Measurements from ENCODE around the gene ISM2. TPM values are rescaled to one million over a fixed set of nuclear protein-coding genes. Genes with fewer than 3 reads are reported as not detected.

Gene ISM2
- total and polyA plus RNA-seq, 2 of the 8 experiments (the other 6 are each of a cell fraction or from before 2014, with no cell fraction given) = 0.52 to 0.79 TPM

GRCh38 chr14:77547512-77548180 lies 49.0 kb upstream of the ISM2 start:
- TF ChIP-seq KDM1A (IDR thresholded peaks at IDR 0.05; ENCODE audit: borderline replicate concordance, low read length) = no peak
- TF ChIP-seq CTCF (IDR thresholded peaks at IDR 0.05; ENCODE audit: control extremely low read depth in 1 of 3, insufficient read depth in 1 of 3, low read depth in 1 of 3, low read length in 3 of 3) = peak in 2 of 3 experiments; percentile 10 to 35; a peak in 1 of 4 replicates
- H2BK120ac ChIP-seq (replicated peaks; ENCODE audit: low read depth, low read length) = no peak overlapping the region
- H2AFZ ChIP-seq (ENCODE audit: low read length) = no peak overlapping the region
- no peaks in the 10 kb centered on the region for H3K9me3 ChIP-seq (ENCODE audit: insufficient read depth in 2 of 2, low read depth in 1 of 2, low read length in 1 of 2)
- no peaks in the 10 kb centered on the region for H3K27me3 ChIP-seq (replicated peaks in 1 of 4; ENCODE audit: control insufficient read depth in 3 of 4, extremely low read depth in 1 of 4, insufficient read depth in 3 of 4, low read length in 3 of 4)
- no peak overlapping the region for H3K9ac ChIP-seq (replicated peaks in 1 of 4; ENCODE audit: extremely low read depth in 1 of 4, low read depth in 3 of 4, low read length in 3 of 4)
- no peaks in the 10 kb centered on the region; the same call in 1 of the 2 replicates for H3K23me2 ChIP-seq (ENCODE audit: low read depth, low read length)
- no peak overlapping the region for H2BK20ac ChIP-seq (ENCODE audit: low read length)
- FAIRE-seq = no peak
- H3K36me3 ChIP-seq (ENCODE audit: control insufficient read depth in 2 of 4, insufficient read depth in 4 of 4, low read length in 3 of 4) = peaks cover 4 to 27% (median 12%) of the 10 kb centered on the region in 4 experiments; a peak in 6 of 8 replicates
- H3K27ac ChIP-seq (ENCODE audit: low read depth, low read length) = no peak overlapping the region
- H4K91ac ChIP-seq (replicated peaks; ENCODE audit: insufficient read length, low read length) = no peak overlapping the region
- no peak overlapping the region for H3K56ac ChIP-seq (replicated peaks; ENCODE audit: insufficient read length, low read depth, low read length)
- H4K5ac ChIP-seq (ENCODE audit: insufficient read length, low read depth, low read length) = no peak overlapping the region
- 86% methylated on average over 8 of the region's 8 CpGs; no CpG with 5 or more reads in 1 of the 2 experiments for WGBS, 2 experiments (ENCODE audit: extremely low coverage in 1 of 2, insufficient coverage in 1 of 2, insufficient read length in 1 of 2, insufficient replicate concordance in 2 of 2, low coverage in 1 of 2, low lambda C conversion rate in 2 of 2, missing lambda C conversion rate in 1 of 2)
- ChIA-PET CTCF (ENCODE audit: partially characterized antibody) (interaction anchor here (0.7 to 1.2 kb wide), 6 partner anchors 11 to 272 kb away, joined by 3 to 6 read pairs (median 3); no protein-coding TSS in a partner anchor), POLR2A (ENCODE audit: partially characterized antibody) (no interaction called here)
- H3K23ac ChIP-seq (ENCODE audit: insufficient read length) = no peak overlapping the region
- H2BK12ac ChIP-seq (ENCODE audit: low read depth, low read length) = no peak overlapping the region
- H2BK15ac ChIP-seq (ENCODE audit: low read length) = no peak overlapping the region
- no peak overlapping the region for H3K14ac ChIP-seq (ENCODE audit: insufficient read length)
- no peaks in the 10 kb centered on the region; the same call in 1 of the 2 replicates for H3K79me1 ChIP-seq (ENCODE audit: low read depth, low read length)
- no peak overlapping the region for H3K18ac ChIP-seq (ENCODE audit: extremely low read depth, low read length)
- no peak overlapping the region for H3K4me2 ChIP-seq (ENCODE audit: insufficient read depth in 1 of 2, low read depth in 2 of 2, low read length in 2 of 2)
- H4K20me1 ChIP-seq (replicated peaks in 1 of 2; ENCODE audit: control insufficient read depth in 1 of 2, insufficient read depth in 2 of 2, low read length in 2 of 2) = no peaks in the 10 kb centered on the region
- H4K8ac ChIP-seq (ENCODE audit: extremely low read depth, insufficient read depth, low read length) = no peak overlapping the region
- H2BK5ac ChIP-seq (ENCODE audit: low read depth, low read length) = no peak overlapping the region
- no peaks in the 10 kb centered on the region for H3K79me2 ChIP-seq (ENCODE audit: control insufficient read depth in 1 of 2, insufficient read depth in 2 of 2, low read length in 2 of 2)
- no peak overlapping the region for H2AK5ac ChIP-seq (ENCODE audit: low read depth, low read length)
- H3K4me1 ChIP-seq (replicated peaks in 1 of 4; ENCODE audit: control insufficient read depth in 3 of 4, insufficient read depth in 4 of 4, low read length in 3 of 4) = no peaks in the 10 kb centered on the region
- no peak overlapping the region for H3K4ac ChIP-seq (replicated peaks; ENCODE audit: insufficient read length, low read depth, low read length)
- H3K4me3 ChIP-seq (ENCODE audit: extremely low read depth in 1 of 4, insufficient read depth in 2 of 4, low read depth in 3 of 4, low read length in 4 of 4) = no peak overlapping the region
- DNase-seq (ENCODE audit: low read depth in 1 of 2, low spot score in 2 of 2) = no peak

All from H1 (cell line).